Germinal center (tissue), 1 donor: Measurements from ENCODE around the gene CTCF.
"Not testable (repeated sequence)": the region's sequence is repeated elsewhere in the genome, so short reads cannot be mapped to it uniquely, and the experiment has no call there.

Experiments used
- DNase-seq: peaks from one replicate; pipeline ENCODE4 v3.0.0; 2012; ENCODE audit warnings: mixed read lengths, low spot score

The CTCF gene

GRCh38 chr16:67533987-67534386 lies 28.3 kb upstream of the CTCF start:
- not testable (repeated sequence) for DNase-seq

GRCh38 chr16:67534431-67534830 lies 27.9 kb upstream of the CTCF start:
- no peak for DNase-seq

DNA sequence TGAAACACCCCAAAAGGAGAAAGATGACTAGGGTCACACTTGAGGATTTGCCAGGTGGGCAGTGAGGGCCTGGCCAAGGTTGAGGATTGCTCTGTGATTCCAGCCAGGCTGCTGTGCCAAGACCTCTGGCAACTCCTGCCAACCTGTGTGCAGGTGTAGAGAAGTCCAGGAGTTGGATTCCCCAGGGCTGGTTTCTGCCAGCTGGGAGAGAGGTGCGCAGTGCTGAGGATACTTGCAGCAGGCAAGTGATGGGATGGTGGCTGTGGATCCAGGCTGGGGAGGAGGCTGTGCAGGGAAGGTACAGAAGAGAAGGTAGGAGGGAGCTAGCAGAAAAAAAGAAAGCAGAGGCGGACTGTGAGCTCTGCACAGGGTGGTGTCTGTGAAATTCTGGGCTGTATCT lies 27.1 kb upstream of the CTCF start:
- DNase-seq, result no peak

GRCh38 chr16:67537270-67537635 lies 25.1 kb upstream of the CTCF start:
- no peak for DNase-seq

DNA sequence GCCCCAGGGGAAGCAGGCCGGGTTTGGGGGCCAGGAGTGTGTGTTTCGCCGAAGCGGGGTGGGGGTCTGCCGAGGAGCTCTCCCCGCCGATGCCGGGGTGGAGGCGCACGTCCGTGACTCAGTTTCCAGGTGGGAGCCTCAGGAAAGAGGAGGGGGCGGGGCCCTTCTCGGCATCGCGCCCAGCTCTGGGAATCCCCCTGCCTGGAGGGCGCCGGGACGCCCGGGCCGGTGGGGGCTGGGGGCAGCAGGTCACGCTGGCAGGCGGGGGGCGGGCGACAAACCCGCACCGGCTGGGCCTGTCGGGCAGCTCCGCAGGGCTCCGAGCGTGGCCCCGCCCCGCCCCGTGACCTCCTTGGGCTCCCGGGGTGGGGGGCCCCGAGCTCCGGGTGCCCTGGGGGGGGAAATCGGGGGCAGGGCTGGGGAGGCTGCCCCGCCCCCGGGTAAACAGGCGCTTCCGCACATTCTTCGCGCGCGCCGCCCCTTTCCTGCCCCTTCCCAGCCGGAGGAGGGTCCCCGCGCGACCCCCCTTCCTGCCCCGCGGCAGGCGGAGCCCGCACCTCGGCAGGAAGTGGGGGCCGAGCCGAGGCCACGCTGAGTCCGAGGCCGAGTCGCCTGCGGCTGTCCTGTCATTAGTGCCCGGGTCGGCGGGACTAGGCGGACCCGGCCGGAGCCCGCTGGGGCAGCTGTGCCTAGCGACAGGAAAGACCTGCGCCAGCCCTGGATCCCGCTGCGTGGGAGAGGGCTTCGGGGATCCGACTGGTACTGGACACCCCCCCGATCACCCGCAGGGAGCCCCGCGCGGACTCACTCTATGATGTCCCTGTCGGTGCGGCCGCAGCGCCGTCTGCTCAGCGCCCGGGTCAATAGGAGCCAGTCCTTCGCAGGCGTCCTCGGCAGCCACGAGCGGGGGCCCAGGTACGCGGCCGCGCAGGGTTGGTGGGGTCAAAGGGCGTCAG lies 24.4 kb upstream of the CTCF start:
- DNase-seq, result peak; percentile 69

DNA sequence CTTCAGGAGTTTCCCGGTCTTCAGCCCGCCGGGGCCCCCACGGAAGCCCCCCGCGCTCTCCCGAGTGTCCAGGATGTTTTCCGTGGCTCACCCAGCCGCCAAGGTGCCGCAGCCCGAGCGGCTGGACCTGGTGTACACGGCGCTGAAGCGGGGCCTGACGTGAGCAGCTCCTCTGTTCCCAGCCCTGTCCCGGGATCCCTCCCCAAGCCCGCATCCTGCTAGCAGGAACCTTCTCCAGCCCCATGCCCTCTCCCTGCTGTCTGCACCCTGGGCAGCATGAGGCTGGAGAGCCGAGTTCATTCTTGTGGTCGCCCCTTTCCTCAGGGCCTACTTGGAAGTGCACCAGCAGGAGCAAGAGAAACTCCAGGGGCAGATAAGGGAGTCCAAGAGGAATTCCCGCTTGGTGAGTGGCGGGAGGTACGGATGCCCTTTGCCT lies 23.6 kb upstream of the CTCF start:
- DNase-seq, result no peak

GRCh38 chr16:67539271-67539670 lies 23.1 kb upstream of the CTCF start:
- DNase-seq, result no peak

GRCh38 chr16:67539691-67540635 lies 22.4 kb upstream of the CTCF start:
- no peak for DNase-seq

- DNase-seq, result no peak
These were observed 21.6 kb upstream of the CTCF start for GRCh38 chr16:67540756-67541155.

DNA sequence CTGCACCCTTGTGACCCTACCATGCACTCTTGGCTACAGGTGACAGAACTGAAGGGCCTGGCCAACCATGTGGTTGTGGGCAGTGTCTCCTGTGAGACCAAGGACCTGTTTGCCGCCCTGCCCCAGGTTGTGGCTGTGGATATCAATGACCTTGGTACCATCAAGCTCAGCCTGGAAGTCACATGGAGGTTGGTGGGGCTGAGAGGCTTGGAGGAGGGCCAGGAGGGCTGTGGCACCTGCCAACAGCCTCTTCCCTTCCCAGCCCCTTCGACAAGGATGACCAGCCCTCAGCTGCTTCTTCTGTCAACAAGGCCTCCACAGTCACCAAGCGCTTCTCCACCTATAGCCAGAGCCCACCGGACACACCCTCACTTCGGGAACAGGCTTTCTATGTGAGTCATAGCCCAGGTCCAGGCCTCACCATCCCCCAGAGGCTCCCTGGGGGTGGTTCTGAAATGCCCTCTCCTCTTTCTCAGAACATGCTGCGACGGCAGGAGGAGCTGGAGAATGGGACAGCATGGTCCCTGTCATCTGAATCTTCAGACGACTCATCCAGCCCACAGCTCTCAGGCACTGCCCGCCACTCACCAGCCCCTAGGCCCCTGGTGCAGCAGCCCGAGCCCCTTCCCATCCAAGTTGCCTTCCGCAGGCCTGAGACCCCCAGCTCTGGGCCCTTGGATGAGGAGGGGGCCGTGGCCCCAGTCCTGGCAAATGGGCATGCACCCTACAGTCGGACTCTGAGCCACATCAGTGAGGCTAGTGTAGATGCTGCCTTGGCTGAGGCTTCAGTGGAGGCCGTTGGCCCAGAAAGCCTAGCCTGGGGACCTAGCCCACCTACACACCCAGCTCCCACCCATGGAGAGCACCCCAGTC lies 20.7 kb upstream of the CTCF start:
- DNase-seq, result no peak

DNA sequence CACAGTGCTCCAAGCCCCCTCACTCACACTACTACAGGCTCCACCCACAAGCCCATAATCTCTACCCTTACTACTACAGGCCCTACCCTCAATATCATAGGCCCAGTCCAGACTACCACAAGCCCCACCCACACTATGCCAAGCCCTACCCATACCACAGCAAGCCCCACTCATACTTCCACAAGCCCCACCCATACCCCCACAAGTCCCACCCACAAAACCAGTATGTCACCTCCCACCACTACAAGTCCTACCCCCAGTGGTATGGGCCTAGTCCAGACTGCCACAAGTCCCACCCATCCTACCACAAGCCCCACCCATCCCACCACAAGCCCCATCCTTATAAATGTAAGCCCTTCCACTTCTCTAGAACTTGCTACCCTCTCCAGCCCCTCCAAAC lies 19.9 kb upstream of the CTCF start:
- peak; percentile 92 for DNase-seq

- DNase-seq, result no peak
These were observed 19.3 kb upstream of the CTCF start for GRCh38 chr16:67543036-67543435.

DNA sequence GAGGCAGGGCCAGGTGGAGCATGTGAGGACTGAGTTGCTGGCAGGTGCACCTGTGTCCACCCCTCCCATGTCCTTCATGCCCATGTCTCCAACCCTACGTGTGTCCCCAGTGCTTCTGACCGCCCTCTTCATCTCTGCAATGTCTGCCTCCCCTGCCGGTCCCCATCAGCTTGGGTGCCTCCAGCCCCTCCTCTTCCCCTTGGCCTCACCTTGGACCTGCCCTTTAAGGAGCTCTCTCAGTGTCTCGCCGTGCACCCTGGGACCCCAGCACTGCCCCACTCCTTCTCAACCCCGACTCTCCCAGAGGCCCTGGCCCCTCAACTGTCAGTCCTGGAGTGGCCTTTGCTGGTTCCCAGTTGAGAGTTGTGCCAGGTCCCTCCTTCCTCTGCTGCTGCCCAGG lies 18.7 kb upstream of the CTCF start:
- no peak for DNase-seq

GRCh38 chr16:67544329-67544841 lies 17.9 kb upstream of the CTCF start:
- DNase-seq, result no peak

DNA sequence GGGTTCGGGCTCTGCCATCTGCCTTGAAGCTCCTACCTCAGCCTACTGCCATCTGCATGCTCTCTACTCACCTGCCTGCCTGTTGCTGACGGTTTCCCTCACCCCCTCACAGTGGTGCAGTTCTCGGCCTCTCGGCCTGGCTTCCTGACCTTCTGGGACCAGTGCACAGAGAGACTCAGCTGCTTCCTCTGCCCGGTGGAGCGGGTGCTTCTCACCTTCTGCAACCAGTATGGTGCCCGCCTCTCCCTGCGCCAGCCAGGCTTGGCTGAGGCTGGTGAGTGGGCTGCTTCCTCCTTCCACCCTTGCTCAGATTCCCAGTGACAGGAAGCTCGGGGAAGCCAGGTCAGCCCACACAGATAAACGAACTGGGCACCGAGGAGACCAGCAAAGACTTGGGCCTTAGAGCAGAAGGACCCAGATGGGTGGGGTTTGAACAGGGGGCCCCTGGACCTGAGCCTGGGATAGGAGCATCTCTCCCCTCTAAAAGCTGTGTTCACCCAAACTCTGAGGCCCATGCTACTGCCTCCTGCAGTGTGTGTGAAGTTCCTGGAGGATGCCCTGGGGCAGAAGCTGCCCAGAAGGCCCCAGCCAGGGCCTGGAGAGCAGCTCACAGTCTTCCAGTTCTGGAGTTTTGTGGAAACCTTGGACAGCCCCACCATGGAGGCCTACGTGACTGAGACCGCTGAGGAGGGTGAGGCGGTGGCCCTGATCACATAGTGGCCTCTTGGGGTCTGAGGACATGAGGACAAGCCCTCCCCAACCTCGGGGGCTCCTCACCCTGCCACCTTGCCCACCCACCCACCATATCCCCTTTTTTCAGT lies 17.3 kb upstream of the CTCF start:
- no peak for DNase-seq

GRCh38 chr16:67545665-67546024 lies 16.7 kb upstream of the CTCF start:
- DNase-seq, result no peak

DNA sequence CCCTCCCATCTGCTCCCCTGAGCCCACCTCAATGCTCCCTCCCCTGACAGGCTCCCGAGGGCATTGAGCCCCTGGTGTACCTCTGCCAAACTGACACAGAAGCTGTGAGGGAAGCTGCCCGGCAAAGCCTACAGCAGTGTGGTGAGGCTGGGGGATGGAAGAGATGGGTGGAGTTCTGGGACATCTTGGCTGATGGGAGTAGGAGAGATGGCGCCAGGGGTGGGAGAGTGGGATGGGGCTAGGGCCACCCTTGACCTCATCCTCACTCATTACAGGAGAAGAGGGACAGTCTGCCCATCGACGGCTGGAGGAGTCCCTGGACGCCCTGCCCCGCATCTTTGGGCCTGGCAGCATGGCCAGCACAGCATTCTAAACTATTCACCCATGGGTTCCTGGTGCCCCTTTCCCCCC lies 16.2 kb upstream of the CTCF start:
- DNase-seq, result no peak

GRCh38 chr16:67546761-67547422 lies 15.4 kb upstream of the CTCF start:
- DNase-seq, result peak; percentile 78

GRCh38 chr16:67547423-67548264 lies 14.7 kb upstream of the CTCF start:
- peak; percentile 86 for DNase-seq
